Measurements from ENCODE around the gene USP48.

USP48 gene

DNA sequence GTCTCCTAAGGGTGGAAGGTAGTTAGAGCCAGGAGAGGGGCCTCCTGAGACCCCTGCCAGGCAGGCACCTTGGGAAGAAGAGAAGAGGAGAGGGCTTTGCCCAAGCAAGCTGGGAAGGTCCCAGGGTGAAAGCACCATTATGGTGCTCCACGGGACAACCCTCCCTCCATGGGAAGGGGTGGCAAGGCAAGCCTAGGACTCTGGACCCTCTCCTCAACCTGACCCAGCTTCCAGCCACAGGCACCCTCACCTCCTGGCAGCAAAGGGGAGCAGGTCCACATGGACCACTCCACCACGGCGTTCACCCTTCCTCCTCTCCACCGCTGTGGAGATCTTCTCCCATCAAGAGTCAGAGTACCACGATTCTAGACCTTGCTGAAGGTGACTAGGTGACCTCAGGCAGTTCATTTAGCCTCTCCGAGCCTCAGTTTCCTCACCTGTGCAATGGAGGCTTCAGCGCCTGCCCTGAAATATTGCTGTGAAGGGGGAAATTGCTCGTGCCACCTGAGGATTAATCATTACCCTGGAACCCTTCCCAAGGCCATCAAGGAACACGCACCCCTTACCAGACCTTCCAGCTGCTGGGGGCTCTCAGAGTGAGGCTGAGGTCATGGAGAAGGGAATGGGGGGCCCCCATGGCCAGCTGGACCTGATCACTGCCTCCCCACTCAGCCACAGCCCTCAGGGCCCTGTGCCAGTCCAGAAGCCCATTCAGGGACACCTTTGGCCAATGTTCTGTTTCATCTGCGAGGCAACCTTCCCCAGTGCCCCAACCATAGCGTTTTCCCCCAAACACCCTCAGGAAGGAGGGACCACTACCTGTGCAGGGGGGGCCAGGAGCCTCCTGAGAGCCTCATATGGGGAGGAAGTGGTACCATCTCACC lies 115.4 kb downstream of the USP48 start:
- DNase-seq, result no peak

DNA sequence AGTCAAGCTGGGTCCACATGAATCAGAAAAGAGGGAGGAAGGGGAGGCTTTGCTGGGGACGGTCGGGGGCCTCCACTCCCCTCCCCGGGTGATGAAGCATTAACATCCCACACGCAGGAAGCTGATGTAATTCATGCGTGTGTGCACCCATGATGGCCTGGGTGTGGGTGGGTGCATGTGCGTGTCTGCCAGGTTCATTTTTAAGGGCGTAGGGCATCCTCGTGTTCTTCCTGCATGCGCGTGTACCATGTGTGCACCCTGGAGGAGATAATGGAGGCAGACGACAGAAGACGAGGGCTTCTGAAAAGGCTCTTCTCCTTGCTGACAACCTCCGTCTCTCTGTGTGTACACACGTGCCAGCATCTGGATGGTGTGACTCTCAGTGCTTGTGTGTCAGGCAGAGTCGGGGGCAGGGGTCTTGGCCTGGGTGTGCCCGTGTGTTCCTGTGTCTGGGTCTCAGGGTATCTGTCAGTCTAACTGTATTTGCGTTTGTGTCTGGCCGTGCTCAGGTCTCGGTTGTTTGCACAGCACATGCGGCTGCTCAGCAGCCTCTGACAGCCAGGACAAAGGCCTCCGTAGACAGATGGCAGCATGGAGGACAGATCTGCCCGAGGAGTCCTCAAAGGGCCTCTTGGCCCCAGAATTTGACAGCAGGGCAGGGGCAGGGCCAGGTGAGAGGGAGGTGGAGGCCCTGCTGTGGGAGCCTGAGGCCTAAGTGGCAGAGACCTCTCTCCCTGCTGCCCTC lies 116.2 kb downstream of the USP48 start:
- peak; percentile 30 to 39 (median 37) for DNase-seq

- peak in 1 of 3 donors; percentile 26 for DNase-seq
Observed at GRCh38 chr1:21665711-21666575, 117.0 kb downstream of the USP48 start.

GRCh38 chr1:21664806-21665588 lies 118.0 kb downstream of the USP48 start:
- DNase-seq, result no peak

GRCh38 chr1:21663951-21664805 lies 118.8 kb downstream of the USP48 start:
- DNase-seq, result peak in 2 of 3 donors; percentile 49 to 56

- no peak for DNase-seq
Observed at GRCh38 chr1:21663248-21663950, 119.5 kb downstream of the USP48 start.

- DNase-seq, result no peak
Observed at GRCh38 chr1:21662426-21663247, 120.3 kb downstream of the USP48 start.

DNA sequence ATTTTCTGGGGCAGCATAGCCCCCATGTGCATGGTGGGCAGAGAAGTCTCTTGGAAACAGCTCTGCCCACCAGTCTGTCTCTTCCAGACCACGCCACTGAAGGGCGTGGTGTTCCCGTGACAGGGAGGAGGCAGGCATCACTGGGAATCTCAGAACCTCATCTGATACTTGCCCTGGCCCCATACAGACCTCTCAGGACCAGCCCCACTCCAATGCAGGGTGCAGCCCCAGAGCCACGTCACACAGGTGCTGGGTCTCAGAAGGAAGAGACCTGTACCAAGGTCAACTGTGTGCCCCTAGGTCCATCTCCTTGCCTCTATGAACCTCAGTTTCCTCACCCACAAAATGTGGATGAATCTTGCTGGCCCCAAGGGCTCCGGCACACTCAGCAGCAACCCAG lies 121.1 kb downstream of the USP48 start:
- no peak for DNase-seq

DNA sequence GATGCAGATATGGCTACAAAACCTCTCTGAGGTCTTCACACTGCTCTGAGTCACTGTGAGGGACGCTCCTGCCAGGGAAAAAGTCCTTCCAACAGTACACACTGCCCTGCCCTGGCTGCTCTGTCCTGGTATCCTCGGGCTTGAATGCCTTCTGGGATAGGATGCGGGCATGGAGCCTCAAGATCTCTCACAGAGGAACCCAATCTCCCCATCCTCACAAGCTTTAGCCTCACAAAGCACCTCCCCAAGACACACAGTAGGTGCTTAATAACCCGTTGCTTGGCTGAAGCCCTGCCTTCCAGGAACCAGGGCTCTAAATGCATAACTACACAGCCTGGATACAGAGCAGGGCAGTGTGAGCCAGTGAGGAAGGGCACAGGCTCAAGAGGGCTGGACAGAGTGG lies 123.0 kb downstream of the USP48 start:
- DNase-seq, result no peak

- peak; percentile 56 to 80 (median 71) for DNase-seq
Observed at GRCh38 chr1:21659099-21659923, 123.6 kb downstream of the USP48 start.

- no peak for DNase-seq
Observed at GRCh38 chr1:21657456-21658190, 125.3 kb downstream of the USP48 start.

GRCh38 chr1:21655748-21656147 lies 127.2 kb downstream of the USP48 start:
- no peak for DNase-seq

- DNase-seq, result no peak
Observed at GRCh38 chr1:21655259-21655658, 127.7 kb downstream of the USP48 start.

- DNase-seq, result no peak
Observed at GRCh38 chr1:21654209-21654608, 128.7 kb downstream of the USP48 start.

- no peak for DNase-seq
Observed at GRCh38 chr1:21653744-21654100, 129.2 kb downstream of the USP48 start.

GRCh38 chr1:21652937-21653743 lies 129.8 kb downstream of the USP48 start:
- DNase-seq, result no peak
